ENCODE data around the gene SFRP5. TPM values are rescaled to one million over a fixed set of nuclear protein-coding genes. Genes with fewer than 3 reads are reported as not detected.

Gene SFRP5
- total RNA-seq, 2 donors from 2014 or later, result 163 to 226 TPM

GRCh38 chr10:97805949-97806348 lies 34.1 kb upstream of the SFRP5 start:
- no peaks in the 10 kb centered on the region for H3K36me3 ChIP-seq (replicated peaks in 1 of 2; ENCODE audit: insufficient read depth in 1 of 2, low read depth in 2 of 2)
- no peaks in the 10 kb centered on the region for H3K9me3 ChIP-seq
- ATAC-seq (no peak), DNase-seq (no peak)
- no peak overlapping the region for H3K27ac ChIP-seq
- no peaks in the 10 kb centered on the region for H3K27me3 ChIP-seq
- no peak overlapping the region for H3K4me3 ChIP-seq
- TF ChIP-seq CTCF (IDR thresholded peaks at IDR 0.05) (no peak), POLR2A (IDR thresholded peaks at IDR 0.05) (no peak)
- intact Hi-C loops (cut with DNase I), result no loop called here
- H3K4me1 ChIP-seq, result peaks cover 12% of the 10 kb centered on the region
- WGBS, 2 donors, result 90 to 92% methylated on average over 5 to 6 of the region's 6 CpGs

DNA sequence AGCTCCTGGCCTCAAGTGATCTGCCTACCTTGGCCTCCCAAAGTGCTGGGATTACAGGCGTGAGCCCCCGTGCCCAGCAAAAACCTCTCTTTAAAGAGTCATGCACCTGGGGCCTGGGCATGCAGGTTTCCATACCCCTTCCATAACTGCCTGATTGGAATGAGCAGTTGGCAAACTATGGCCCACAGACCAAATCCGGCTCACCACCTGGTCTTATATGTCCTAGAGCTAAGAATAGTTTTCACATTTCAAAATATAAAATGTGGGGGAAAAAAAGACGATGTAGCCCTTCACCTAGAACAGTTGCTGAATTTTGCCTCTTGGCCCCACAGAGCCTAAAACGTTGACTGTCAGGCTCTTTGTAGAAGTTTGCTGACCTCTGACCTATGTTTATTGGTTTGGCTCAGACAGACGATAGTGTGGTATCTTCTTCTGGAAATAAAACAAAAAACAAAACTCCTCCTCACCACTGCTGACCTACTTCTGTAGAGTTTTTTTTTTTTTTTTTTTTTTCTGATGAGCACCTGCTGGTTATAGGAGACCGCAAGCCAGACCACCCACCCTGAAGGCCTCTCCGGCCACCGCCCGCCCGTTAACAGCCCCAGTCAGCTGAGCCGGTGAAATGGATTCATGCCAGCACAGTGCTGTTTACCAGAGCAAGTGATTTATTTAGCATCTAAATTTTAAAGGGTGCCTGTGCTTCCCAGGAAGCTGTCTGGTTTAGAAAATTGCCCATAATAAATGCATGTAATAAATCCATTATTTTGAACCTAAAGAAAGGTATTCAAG lies 33.5 kb upstream of the SFRP5 start:
- Histone ChIP-seq H3K27me3 (no peaks in the 10 kb centered on the region), H3K36me3 (replicated peaks in 1 of 2; ENCODE audit: insufficient read depth in 1 of 2, low read depth in 2 of 2) (no peaks in the 10 kb centered on the region), H3K27ac (no peak overlapping the region), H3K9me3 (no peaks in the 10 kb centered on the region), H3K4me3 (no peak overlapping the region), H3K4me1 (peaks cover 12% of the 10 kb centered on the region)
- TF ChIP-seq CTCF (IDR thresholded peaks at IDR 0.05) (no peak), POLR2A (IDR thresholded peaks at IDR 0.05) (no peak)
- intact Hi-C loops (cut with DNase I), result no loop called here
- DNase-seq, result no peak
- 75 to 76% methylated on average over 11 to 12 of the region's 12 CpGs for WGBS, 2 donors
- ATAC-seq, result no peak

- peaks cover 12% of the 10 kb centered on the region for H3K4me1 ChIP-seq
- intact Hi-C loops (cut with DNase I), result loop anchor here (5.0 kb wide), 1 partner anchor 36 kb away; no protein-coding TSS in a partner anchor
- DNase-seq (no peak), ATAC-seq (peak; percentile 16)
- TF ChIP-seq POLR2A (IDR thresholded peaks at IDR 0.05), result no peak
- TF ChIP-seq CTCF (IDR thresholded peaks at IDR 0.05), result no peak
- no peak overlapping the region for H3K4me3 ChIP-seq
- H3K36me3 ChIP-seq (replicated peaks in 1 of 2; ENCODE audit: insufficient read depth in 1 of 2, low read depth in 2 of 2), result no peaks in the 10 kb centered on the region
- peaks cover 0 to 8% (median 0%) of the 10 kb centered on the region in 3 donors for H3K9me3 ChIP-seq
- no peaks in the 10 kb centered on the region for H3K27me3 ChIP-seq
- H3K27ac ChIP-seq, result no peak overlapping the region
- 66 to 92% methylated on average over 2 to 5 of the region's 5 CpGs for WGBS, 2 donors
Measured at GRCh38 chr10:97801422-97801821, 29.6 kb upstream of the SFRP5 start.

GRCh38 chr10:97800474-97800873 lies 28.7 kb upstream of the SFRP5 start:
- no peak for DNase-seq
- WGBS, 2 donors, result 76 to 80% methylated on average over 4 to 6 of the region's 9 CpGs
- Histone ChIP-seq H3K27ac (no peak overlapping the region), H3K36me3 (replicated peaks in 1 of 2; ENCODE audit: insufficient read depth in 1 of 2, low read depth in 2 of 2) (no peaks in the 10 kb centered on the region), H3K9me3 (peaks cover 0 to 8% (median 0%) of the 10 kb centered on the region in 3 donors), H3K4me1 (peaks cover 7% of the 10 kb centered on the region), H3K4me3 (no peak overlapping the region), H3K27me3 (no peaks in the 10 kb centered on the region)
- no peak for ATAC-seq
- intact Hi-C loops (cut with DNase I), result loop anchor here (5.0 kb wide), 1 partner anchor 37 kb away; no protein-coding TSS in a partner anchor
- TF ChIP-seq POLR2A (IDR thresholded peaks at IDR 0.05) (no peak), CTCF (IDR thresholded peaks at IDR 0.05) (no peak)

All from body of pancreas (tissue), 4 donors.